ENCODE results near the gene MED15. TPM values are rescaled to one million over a fixed set of nuclear protein-coding genes. Genes with fewer than 3 reads are reported as not detected.
"Not testable (repeated sequence)": the region's sequence is repeated elsewhere in the genome, so short reads cannot be mapped to it uniquely, and the experiment has no call there.

Gene MED15
- total RNA-seq, 1 experiment from 2014 or later: 31.0 TPM

DNA sequence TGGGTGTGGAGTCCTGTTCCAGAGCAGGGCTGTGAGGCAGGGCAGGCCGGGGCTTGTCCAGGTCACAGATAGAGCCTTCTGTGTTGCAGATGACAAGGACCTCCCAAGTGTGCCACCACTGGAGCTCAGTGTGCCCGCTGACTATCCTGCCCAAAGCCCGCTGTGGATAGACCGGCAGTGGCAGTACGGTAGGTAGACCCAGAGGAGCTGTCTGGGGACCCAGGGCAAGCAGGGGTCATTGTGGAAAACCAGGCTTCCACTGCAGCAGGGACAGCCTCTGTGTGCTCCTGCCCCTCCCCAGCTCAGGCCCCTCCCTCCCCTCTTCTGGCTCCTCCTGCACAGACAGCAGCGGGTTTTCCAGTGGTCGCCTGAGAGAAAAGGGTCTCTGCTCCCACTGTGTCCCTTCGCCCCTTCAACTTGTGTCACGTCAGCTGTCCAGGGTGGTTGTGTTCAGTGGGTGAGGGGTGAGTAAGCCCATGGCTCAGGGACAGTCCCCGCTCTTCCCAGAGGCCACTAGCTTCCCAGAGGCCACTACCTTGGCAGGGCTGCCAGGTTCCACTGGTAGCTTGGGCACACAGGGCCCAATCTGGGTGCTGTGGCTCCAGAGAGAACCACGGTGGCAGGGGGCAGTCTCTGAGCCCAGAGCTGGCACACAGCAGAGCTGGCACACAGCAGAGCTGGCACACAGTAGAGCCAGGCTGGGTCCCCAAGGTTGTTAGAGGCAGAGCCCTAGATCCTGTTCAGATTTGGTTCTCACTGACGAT lies 78.4 kb downstream of the MED15 start:
- in situ Hi-C loops (cut with HindIII; ENCODE audit: low pct_unique_long_range_greater_than_20kb, low sequenced_read_pairs): no loop called here
- no peak for DNase-seq (ENCODE audit: low read depth)

GRCh38 chr22:20586403-20586745 lies 79.0 kb downstream of the MED15 start:
- in situ Hi-C loops (cut with HindIII; ENCODE audit: low pct_unique_long_range_greater_than_20kb, low sequenced_read_pairs): no loop called here
- no peak for DNase-seq (ENCODE audit: low read depth)

DNA sequence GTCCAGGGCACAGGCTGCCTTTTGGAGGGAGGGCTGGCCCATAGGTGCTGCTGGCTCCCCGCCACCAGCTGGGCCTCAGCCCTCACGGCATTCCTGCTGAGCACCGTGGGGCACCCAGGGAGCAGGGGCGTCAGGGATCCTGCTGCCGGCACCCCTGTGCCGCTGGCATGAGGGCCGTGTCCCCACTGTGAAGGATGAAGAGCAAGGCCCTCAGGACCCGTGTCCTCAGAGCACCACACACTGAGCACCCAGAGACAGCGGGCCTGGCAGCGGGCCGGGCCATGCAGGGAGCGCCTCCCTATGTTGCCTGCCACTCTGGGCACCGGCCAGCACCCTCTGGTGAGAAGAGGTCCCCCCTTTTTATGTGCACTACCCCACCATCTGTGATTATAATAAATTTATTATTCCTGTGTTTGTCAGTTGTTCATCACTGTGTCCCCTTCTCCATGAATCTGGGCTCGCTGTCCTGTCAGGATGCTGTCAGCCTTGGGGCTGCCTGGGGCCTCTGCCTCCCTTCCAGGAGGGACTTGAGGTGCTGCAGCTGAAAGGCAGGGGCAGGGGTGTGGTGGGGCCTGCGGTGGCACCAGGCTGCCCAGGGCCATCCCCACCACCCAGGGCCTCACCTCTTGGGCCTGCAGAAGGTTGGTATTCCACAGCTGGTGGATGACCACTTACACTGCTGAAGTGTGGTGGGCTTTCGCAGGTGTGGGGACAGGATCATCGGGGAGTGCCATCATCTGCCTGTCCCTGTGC lies 80.0 kb downstream of the MED15 start:
- in situ Hi-C loops (cut with HindIII; ENCODE audit: low pct_unique_long_range_greater_than_20kb, low sequenced_read_pairs): no loop called here
- DNase-seq (ENCODE audit: low read depth): no peak

DNA sequence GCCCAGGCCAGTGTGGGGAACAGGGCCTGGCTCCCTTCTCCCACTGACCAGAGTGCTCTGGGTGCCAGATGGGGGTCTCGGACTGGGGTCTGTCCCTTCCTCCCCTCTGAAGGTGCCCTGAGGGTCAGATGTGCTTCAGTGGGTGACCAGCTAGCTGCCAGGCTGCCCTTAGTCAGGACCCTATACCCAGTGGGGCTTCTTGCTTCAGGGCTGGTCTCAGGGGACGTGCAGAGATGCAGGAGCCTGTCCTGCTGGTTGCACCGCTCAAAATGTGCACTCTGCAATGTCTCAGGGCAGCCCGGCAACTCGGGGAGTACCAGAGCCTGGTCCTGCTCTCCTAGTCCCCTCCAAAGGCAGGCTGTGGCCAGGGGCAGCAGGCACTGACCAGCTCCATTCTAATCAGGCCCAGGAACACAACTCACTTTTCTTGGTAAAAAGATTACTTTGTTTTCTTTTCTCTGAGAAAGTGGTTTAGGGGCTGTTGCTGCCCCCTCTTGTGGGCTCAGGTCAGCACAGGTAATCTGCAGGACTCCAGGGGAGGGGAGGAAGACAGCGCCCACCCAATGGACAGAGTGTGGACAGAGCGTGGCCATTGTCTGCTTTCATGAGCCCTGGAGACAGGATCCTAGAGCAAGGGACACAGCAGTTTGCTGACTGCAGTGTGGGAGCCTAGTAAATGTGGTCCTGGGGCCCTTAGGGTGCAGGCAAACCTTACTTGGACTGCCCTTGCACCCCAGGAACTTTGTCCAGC lies 80.9 kb downstream of the MED15 start:
- in situ Hi-C loops (cut with HindIII; ENCODE audit: low pct_unique_long_range_greater_than_20kb, low sequenced_read_pairs): no loop called here
- no peak for DNase-seq (ENCODE audit: low read depth)

DNA sequence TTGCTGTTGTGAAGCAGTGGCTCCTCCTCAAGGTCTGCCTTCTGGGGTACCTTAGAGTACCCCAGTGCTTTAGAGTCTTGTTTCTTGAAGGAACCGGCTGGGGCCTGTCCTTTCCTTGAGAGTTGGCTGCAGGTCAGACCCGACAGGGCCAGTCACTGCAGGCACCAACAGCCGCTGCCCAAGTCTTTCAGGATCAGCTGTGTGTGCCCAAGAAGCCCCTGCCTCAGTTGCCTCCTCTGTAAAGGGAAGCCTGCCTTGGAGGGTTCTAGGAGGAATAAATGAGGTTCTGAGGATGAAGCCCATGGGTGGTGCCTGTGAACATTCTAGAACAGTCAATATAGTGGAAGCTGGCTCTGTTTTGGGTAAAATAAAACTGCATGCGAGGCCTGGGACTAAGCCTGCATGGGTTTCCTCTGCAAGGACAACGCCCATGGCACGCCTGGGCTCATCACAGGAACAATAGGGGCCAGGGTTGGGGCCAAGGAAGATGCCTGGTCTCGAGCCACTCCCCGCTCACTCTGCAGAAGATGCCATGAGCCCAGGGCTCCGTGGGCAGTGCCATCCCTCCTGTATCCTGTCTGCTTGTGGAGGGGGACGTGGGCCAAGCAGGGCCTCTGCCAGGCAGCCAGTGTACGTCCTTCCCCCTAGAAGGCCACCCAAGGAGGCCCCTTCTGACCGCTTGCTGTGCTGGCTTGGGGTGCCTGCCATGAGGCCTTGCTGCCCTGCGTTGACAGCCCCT lies 81.6 kb downstream of the MED15 start:
- in situ Hi-C loops (cut with HindIII; ENCODE audit: low pct_unique_long_range_greater_than_20kb, low sequenced_read_pairs): no loop called here
- DNase-seq (ENCODE audit: low read depth): no peak

DNA sequence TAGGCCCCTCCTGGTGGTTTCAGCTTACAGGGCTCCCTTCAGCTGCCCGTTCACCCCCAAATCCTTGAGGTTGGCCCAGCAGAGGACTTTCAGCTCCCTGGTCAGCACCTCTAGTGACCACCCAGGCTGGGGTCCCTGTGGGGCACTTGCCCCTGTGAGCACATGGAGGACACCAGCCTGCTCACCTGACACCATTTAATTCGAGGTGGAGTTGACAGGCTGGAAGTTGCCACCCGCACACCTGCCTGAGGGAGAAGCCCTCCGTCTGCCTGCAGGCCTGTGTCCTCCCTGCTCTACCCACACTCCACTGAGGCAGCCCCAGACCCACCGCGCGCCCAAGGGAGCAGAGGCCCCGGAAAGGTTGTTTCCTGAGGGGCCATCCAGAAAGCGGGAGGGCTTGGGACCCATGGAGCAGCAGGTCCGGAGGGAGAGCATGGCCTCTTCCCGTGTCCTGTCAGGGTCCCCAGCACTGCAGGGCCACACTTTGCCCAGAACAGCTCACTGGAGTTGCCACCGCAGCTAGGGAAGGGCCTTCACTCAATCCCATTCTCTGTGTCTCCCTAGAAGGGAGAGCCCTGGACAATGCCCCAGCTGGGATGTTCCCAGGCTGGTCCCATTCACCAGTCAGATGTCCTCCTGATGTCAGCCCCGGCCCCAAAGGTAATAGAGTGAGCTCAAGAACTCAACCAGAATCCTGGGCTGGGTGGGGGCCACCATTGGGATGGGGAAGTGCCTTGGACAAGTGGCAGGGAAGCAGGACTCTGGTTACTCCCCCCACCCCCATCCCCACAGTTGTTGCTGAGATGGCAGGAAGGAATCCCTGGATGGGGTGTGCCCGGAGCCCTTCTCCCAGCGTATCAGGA lies 82.4 kb downstream of the MED15 start:
- in situ Hi-C loops (cut with HindIII; ENCODE audit: low pct_unique_long_range_greater_than_20kb, low sequenced_read_pairs): no loop called here
- DNase-seq (ENCODE audit: low read depth): no peak

GRCh38 chr22:20590477-20591294 lies 83.3 kb downstream of the MED15 start:
- in situ Hi-C loops (cut with HindIII; ENCODE audit: low pct_unique_long_range_greater_than_20kb, low sequenced_read_pairs): no loop called here

DNA sequence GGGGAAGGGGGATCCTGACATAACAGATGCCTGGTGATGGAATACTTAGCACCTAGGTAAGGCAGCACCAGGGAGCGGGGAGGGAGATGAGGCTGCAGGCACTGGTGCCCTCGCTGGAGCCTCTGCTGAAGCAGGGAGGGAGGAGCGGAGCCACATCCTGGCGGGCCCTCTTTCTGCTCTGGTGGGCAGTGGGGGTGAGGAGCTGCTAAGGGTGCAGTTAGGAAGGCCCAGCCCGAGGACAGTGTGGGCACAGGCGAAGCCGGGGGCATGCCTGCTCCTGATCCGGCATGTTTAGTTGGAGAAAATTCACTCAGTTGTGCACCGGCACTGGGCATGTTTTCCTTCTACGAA lies 83.9 kb downstream of the MED15 start:
- no peak for DNase-seq (ENCODE audit: low read depth)
- in situ Hi-C loops (cut with HindIII; ENCODE audit: low pct_unique_long_range_greater_than_20kb, low sequenced_read_pairs): no loop called here

More at GRCh38 chr22:20590477-20591294, 83.3 kb downstream of the MED15 start:
- no peak for DNase-seq (ENCODE audit: low read depth)

GRCh38 chr22:20591660-20592310 lies 84.4 kb downstream of the MED15 start:
- in situ Hi-C loops (cut with HindIII; ENCODE audit: low pct_unique_long_range_greater_than_20kb, low sequenced_read_pairs): no loop called here
- no peak for DNase-seq (ENCODE audit: low read depth)

DNA sequence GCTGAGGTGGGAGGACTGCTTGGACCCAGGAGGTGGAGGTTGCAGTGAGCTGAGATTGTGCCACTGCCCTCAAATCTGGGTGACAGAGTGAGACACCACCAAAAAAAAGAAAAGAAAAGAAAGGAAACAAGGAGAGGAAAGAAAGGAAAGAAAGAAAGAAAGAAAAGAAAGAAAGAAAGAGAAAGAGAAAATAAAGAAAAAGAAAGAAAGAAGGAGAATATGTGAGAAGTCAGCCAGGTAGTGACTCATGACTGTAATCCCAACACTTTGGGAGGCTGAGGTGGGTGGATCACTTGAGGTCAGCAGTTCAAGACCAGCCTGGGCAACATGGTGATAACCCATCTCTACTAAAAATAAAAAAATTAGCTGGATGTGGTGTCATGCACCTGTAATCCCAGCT lies 86.6 kb downstream of the MED15 start:
- in situ Hi-C loops (cut with HindIII; ENCODE audit: low pct_unique_long_range_greater_than_20kb, low sequenced_read_pairs); DNase-seq (ENCODE audit: low read depth): not testable (repeated sequence)

- DNase-seq (ENCODE audit: low read depth); in situ Hi-C loops (cut with HindIII; ENCODE audit: low pct_unique_long_range_greater_than_20kb, low sequenced_read_pairs): not testable (repeated sequence)
Measured at GRCh38 chr22:20594486-20594885, 87.1 kb downstream of the MED15 start.

GRCh38 chr22:20595461-20595860 lies 88.1 kb downstream of the MED15 start:
- DNase-seq (ENCODE audit: low read depth): no peak
- in situ Hi-C loops (cut with HindIII; ENCODE audit: low pct_unique_long_range_greater_than_20kb, low sequenced_read_pairs): no loop called here

GRCh38 chr22:20599117-20599516 lies 91.7 kb downstream of the MED15 start:
- in situ Hi-C loops (cut with HindIII; ENCODE audit: low pct_unique_long_range_greater_than_20kb, low sequenced_read_pairs): no loop called here
- DNase-seq (ENCODE audit: low read depth): no peak

- in situ Hi-C loops (cut with HindIII; ENCODE audit: low pct_unique_long_range_greater_than_20kb, low sequenced_read_pairs): no loop called here
- no peak for DNase-seq (ENCODE audit: low read depth)
Measured at GRCh38 chr22:20600137-20600673, 92.8 kb downstream of the MED15 start.

DNA sequence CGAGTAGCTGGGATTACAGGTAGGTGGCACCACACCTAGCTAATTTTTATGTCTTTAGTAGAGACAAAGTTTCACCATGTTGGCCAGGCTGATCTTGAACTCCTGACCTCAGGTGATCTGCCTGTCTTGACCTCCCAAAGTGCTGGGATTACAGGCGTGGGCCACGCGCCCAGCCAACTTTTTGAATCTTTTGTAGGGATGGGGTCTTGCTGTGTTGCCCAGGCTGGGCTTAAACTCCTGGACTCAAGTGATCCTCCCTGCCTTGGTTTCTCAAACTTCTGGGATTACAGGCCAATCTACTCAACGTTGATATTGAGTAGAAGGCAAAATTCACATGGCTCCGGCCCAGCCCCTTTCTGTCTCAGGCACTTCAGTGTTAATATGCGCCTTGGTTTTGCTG lies 93.9 kb downstream of the MED15 start:
- DNase-seq (ENCODE audit: low read depth): no peak
- in situ Hi-C loops (cut with HindIII; ENCODE audit: low pct_unique_long_range_greater_than_20kb, low sequenced_read_pairs): no loop called here

DNA sequence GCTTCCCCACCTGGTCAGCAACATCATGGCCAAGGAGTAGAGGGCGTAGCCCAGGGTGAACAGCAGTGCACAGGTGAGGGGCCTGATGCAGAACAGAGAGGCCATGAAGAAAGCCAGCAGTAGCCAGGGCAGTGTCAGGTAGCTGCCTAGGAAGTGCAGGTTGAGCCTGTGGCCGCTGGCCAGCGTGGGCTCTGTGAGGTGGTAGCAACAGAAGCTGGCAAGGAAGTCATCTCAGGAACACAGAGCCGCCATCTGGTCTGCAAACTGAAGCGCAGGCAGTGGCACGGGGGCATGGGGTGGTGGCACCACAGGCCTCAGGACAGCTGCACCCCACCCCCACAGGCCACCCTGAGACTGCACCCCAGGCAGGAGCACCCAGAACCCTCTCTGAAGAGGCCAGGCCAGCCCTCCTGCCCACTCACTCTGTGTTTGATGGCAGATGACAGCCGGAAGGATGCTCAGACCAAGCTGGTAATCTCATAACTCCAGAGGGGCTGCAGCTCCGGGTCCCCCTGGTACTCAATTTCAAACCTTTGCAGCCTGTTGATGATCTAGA lies 95.3 kb downstream of the MED15 start:
- in situ Hi-C loops (cut with HindIII; ENCODE audit: low pct_unique_long_range_greater_than_20kb, low sequenced_read_pairs): no loop called here
- DNase-seq (ENCODE audit: low read depth): no peak

All from Caki2 (cell line).